ENCODE results near the gene FUT3. TPM values are rescaled to one million over a fixed set of nuclear protein-coding genes. Genes with fewer than 3 reads are reported as not detected.
"Not testable (repeated sequence)": the region's sequence is repeated elsewhere in the genome, so short reads cannot be mapped to it uniquely, and the experiment has no call there.

Gene FUT3
- polyA plus RNA-seq (ENCODE audit: insufficient read depth in 1 of 5, insufficient read length in 5 of 5, low replicate concordance in 1 of 5): under 1 TPM in 4 of 5 donors, not detected in 1; 0.49 to 0.66 (median 0.61) TPM
- long read RNA-seq, donor 1: 0 reads
- long read RNA-seq, donor 2: 0 reads
- long read RNA-seq, donor 3: 0 reads
- long read RNA-seq, donor 4: 0 reads
- long read RNA-seq, donor 5: 0 reads
- long read RNA-seq, donor 6: 0 reads
- long read RNA-seq, donor 7: 0 reads
- long read RNA-seq, donor 8: 0 reads

- no peak for DNase-seq
Observed at GRCh38 chr19:5851302-5851701, at the start of gene FUT3. Gene FUT3 (minus strand): TSS chr19:5851449.

- DNase-seq: no peak
Observed at GRCh38 chr19:5900976-5901375, 49.7 kb upstream of the FUT3 start.

GRCh38 chr19:5899728-5900526 is 48.7 kb upstream of the FUT3 start:
- no peak for DNase-seq

- no peak for DNase-seq
Observed at GRCh38 chr19:5897189-5897969, 46.1 kb upstream of the FUT3 start.

GRCh38 chr19:5896365-5897076 is 45.3 kb upstream of the FUT3 start:
- DNase-seq: no peak

- no peak for DNase-seq
Observed at GRCh38 chr19:5895890-5896289, 44.6 kb upstream of the FUT3 start.

- DNase-seq: no peak
Observed at GRCh38 chr19:5895409-5895808, 44.2 kb upstream of the FUT3 start.

- no peak for DNase-seq
Observed at GRCh38 chr19:5894704-5895349, 43.6 kb upstream of the FUT3 start.

GRCh38 chr19:5893907-5894703 is 42.9 kb upstream of the FUT3 start:
- no peak for DNase-seq

GRCh38 chr19:5893296-5893903 is 42.2 kb upstream of the FUT3 start:
- DNase-seq: no peak

- DNase-seq: no peak
Observed at GRCh38 chr19:5892772-5893275, 41.6 kb upstream of the FUT3 start.

GRCh38 chr19:5891938-5892771 is 40.9 kb upstream of the FUT3 start:
- peak in 1 of 2 donors; percentile 32 for DNase-seq

- DNase-seq: no peak
Observed at GRCh38 chr19:5891572-5891937, 40.3 kb upstream of the FUT3 start.

- DNase-seq: no peak
Observed at GRCh38 chr19:5890099-5890498, 38.9 kb upstream of the FUT3 start.

- no peak for DNase-seq
Observed at GRCh38 chr19:5889288-5889971, 38.2 kb upstream of the FUT3 start.

GRCh38 chr19:5884065-5884811 is 33.0 kb upstream of the FUT3 start:
- not testable (repeated sequence) for DNase-seq

GRCh38 chr19:5883157-5883873 is 32.1 kb upstream of the FUT3 start:
- DNase-seq: not testable (repeated sequence)
